NCI-H2171 treated with DMSO at 0.1 percent for 48 hours (cell line): ENCODE results near the gene PACSIN1.

Source experiments
- DNase-seq: peaks from one replicate; lab custom pipeline; 2025; lab: John Stamatoyannopoulos, UW

The PACSIN1 gene

GRCh38 chr6:34581561-34581920, 115.7 kb downstream of the PACSIN1 start:
- DNase-seq: no peak

GRCh38 chr6:34583461-34583860, 117.6 kb downstream of the PACSIN1 start:
- DNase-seq: no peak

- no peak for DNase-seq
These were observed 118.2 kb downstream of the PACSIN1 start for GRCh38 chr6:34583861-34584604.

DNA sequence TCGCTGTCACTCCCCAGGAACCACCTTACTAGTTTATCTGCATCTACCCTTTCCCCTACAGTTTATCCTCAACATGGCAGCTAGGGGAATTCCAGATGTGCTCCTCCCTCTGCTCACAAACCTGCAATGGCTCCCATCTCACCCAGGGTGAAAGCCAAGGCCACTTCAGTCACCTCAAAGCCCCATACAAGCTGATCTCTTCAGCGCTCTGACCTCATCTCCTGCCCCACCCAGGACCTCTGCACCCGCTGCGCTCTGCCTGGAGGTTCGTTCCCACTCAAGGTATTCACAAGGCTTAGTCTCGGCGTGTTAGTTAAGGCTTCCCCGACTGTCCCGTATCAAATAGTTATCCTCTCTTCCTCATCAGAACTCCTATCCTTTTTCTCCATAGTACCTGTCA, 118.8 kb downstream of the PACSIN1 start:
- no peak for DNase-seq
